Measurements from ENCODE around the gene DCHS2. TPM values are rescaled to one million over a fixed set of nuclear protein-coding genes. Genes with fewer than 3 reads are reported as not detected.

DCHS2 gene
- total and polyA plus RNA-seq, 2 experiments from 2014 or later, result 0.21 to 7.6 TPM

DNA sequence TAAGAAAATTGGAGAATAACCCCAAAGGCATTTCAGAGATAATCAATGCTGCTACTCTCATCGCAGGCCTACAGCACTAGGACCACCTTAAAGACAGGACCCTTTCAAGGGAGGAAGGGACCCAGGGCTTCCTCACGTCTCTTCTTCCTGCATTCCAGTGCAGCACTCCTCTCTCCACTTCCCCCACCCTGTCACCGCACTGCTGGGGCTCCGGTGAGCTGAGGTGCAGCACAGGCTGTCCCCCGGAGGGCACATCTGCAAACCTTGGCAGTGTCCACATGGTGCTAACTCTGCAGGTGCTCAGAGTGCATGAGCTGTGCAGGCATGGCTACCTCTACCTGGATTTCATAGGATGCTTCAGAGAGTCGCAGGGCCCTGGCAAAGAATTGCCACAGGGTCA lies 305.6 kb downstream of the DCHS2 start:
- peaks cover 25% of the 10 kb centered on the region for H3K4me1 Mint-ChIP-seq
- Histone ChIP-seq H3K79me2 (replicated peaks; ENCODE audit: insufficient read depth) (no peaks in the 10 kb centered on the region), H2AFZ (no peak overlapping the region), H3K4me3 (no peak overlapping the region), H3F3A (replicated peaks; ENCODE audit: low read depth) (no peaks in the 10 kb centered on the region), H4K20me1 (replicated peaks; ENCODE audit: insufficient read depth) (no peaks in the 10 kb centered on the region), H3K9me2 (ENCODE audit: insufficient read depth) (0 out of 2 replicates have a peak, but pooled peaks cover 8% of the 10 kb centered on the region), H3K4me2 (no peak overlapping the region), H3K36me3 (ENCODE audit: insufficient read depth) (no peaks in the 10 kb centered on the region; the same call in 1 of the 2 replicates), H3K4me1 (ENCODE audit: insufficient read depth) (peaks cover 15% of the 10 kb centered on the region), H3K27me3 (ENCODE audit: insufficient read depth) (no peaks in the 10 kb centered on the region), H3K27ac (ENCODE audit: low read depth) (no peak overlapping the region)
- no peaks in the 10 kb centered on the region; the same call in 2 of the 3 replicates for H3K9me3 Mint-ChIP-seq
- no peak overlapping the region for H3K4me3 Mint-ChIP-seq
- DNase-seq (ENCODE audit: low spot score) (no peak), ATAC-seq (no peak)
- H3K27me3 Mint-ChIP-seq (ENCODE audit: insufficient read depth, low read depth, poor library complexity), result peaks cover 5% of the 10 kb centered on the region
- H3K27ac Mint-ChIP-seq, result no peak overlapping the region
- TF ChIP-seq ZNF331 (CRISPR knock-in tag; IDR thresholded peaks at IDR 0.05; ENCODE audit: low read depth), result no peak
- no peaks in the 10 kb centered on the region for H3K36me3 Mint-ChIP-seq (ENCODE audit: low read depth)

DNA sequence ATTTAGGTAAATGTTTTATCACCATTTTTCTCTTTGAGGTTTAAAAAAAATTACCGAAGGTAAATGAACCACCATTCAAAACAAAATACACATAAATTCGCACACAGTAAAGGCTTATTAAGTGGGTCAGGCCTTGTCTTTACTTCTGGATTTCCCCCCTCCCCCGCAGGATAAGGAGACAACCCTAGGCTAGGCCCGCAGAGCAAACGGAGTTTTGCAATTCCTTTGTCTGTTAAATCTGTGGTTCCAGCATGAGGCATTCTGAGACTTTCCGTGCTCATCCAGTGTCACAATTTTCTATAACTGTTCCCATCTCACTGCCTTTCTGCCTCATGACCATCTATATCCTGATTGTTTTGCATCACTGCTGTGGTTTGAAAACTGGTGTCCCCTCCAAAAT lies 307.4 kb downstream of the DCHS2 start:
- H3K4me3 ChIP-seq, result no peak overlapping the region
- peak; percentile 13 for DNase-seq (ENCODE audit: low spot score)
- H3K27me3 Mint-ChIP-seq (ENCODE audit: insufficient read depth, low read depth, poor library complexity), result peaks cover 7% of the 10 kb centered on the region
- H3K4me2 ChIP-seq, result peak overlapping the region; percentile 49
- peak overlapping the region; percentile 89 for H2AFZ ChIP-seq
- TF ChIP-seq POLR2AphosphoS5 (IDR thresholded peaks at IDR 0.05; ENCODE audit: low read depth), result no peak
- TF ChIP-seq, protein P1, sequence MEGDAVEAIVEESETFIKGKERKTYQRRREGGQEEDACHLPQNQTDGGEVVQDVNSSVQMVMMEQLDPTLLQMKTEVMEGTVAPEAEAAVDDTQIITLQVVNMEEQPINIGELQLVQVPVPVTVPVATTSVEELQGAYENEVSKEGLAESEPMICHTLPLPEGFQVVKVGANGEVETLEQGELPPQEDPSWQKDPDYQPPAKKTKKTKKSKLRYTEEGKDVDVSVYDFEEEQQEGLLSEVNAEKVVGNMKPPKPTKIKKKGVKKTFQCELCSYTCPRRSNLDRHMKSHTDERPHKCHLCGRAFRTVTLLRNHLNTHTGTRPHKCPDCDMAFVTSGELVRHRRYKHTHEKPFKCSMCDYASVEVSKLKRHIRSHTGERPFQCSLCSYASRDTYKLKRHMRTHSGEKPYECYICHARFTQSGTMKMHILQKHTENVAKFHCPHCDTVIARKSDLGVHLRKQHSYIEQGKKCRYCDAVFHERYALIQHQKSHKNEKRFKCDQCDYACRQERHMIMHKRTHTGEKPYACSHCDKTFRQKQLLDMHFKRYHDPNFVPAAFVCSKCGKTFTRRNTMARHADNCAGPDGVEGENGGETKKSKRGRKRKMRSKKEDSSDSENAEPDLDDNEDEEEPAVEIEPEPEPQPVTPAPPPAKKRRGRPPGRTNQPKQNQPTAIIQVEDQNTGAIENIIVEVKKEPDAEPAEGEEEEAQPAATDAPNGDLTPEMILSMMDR (conservative IDR thresholded peaks at IDR 0.05; ENCODE audit: low read depth in 2 of 2), result no peak
- TF ChIP-seq ZNF114 (CRISPR knock-in tag; IDR thresholded peaks at IDR 0.05), result no peak
- TF ChIP-seq NANOG (IDR thresholded peaks at IDR 0.05; ENCODE audit: borderline replicate concordance), result no peak
- H3K27ac Mint-ChIP-seq, result no peak overlapping the region; the same call in 1 of the 2 replicates
- H4K20me1 ChIP-seq (replicated peaks; ENCODE audit: insufficient read depth), result no peaks in the 10 kb centered on the region
- peaks cover 27% of the 10 kb centered on the region for H3K4me1 Mint-ChIP-seq
- peaks cover 15% of the 10 kb centered on the region for H3K4me1 ChIP-seq (ENCODE audit: insufficient read depth)
- H3K27me3 ChIP-seq (ENCODE audit: insufficient read depth), result no peaks in the 10 kb centered on the region
- ATAC-seq, result peak; percentile 59
- H3K4me3 Mint-ChIP-seq, result no peak overlapping the region
- no peaks in the 10 kb centered on the region for H3K36me3 Mint-ChIP-seq (ENCODE audit: low read depth)
- no peaks in the 10 kb centered on the region for H3F3A ChIP-seq (replicated peaks; ENCODE audit: low read depth)
- no peaks in the 10 kb centered on the region for H3K79me2 ChIP-seq (replicated peaks; ENCODE audit: insufficient read depth)
- no peaks in the 10 kb centered on the region; the same call in 1 of the 2 replicates for H3K36me3 ChIP-seq (ENCODE audit: insufficient read depth)
- no peaks in the 10 kb centered on the region; the same call in 2 of the 3 replicates for H3K9me3 Mint-ChIP-seq
- no peak overlapping the region for H3K27ac ChIP-seq (ENCODE audit: low read depth)
- 0 out of 2 replicates have a peak, but pooled peaks cover 8% of the 10 kb centered on the region for H3K9me2 ChIP-seq (ENCODE audit: insufficient read depth)

DNA sequence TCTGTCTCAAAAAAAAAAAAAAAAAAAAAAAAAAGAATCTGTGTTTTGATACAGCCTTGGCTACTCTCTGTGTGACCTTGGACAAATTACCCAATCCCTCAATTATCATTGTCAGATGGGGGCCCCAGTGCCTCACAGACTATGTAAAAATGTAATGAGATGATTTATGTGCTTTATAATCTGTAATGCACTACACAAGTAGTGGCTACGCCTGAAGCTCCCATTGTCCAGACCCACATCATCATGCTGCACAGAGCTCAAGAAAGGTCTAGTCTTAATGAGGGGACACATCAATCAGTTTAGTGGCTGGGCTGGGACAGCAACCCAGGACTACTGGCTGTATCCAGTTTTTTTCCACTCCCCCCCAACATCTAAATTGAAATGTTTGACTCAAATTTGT lies 308.3 kb downstream of the DCHS2 start:
- H3K27me3 Mint-ChIP-seq (ENCODE audit: insufficient read depth, low read depth, poor library complexity), result peaks cover 7% of the 10 kb centered on the region
- no peak overlapping the region for H3K4me3 Mint-ChIP-seq
- TF ChIP-seq JUNB (IDR thresholded peaks at IDR 0.05; ENCODE audit: unreplicated experiment) (no peak), ZNF331 (CRISPR knock-in tag; IDR thresholded peaks at IDR 0.05; ENCODE audit: low read depth) (no peak)
- TF ChIP-seq, protein P1 (conservative IDR thresholded peaks at IDR 0.05; ENCODE audit: low read depth in 2 of 2), result no peak
- TF ChIP-seq, protein P2, sequence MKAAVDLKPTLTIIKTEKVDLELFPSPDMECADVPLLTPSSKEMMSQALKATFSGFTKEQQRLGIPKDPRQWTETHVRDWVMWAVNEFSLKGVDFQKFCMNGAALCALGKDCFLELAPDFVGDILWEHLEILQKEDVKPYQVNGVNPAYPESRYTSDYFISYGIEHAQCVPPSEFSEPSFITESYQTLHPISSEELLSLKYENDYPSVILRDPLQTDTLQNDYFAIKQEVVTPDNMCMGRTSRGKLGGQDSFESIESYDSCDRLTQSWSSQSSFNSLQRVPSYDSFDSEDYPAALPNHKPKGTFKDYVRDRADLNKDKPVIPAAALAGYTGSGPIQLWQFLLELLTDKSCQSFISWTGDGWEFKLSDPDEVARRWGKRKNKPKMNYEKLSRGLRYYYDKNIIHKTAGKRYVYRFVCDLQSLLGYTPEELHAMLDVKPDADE (IDR thresholded peaks at IDR 0.05), result no peak
- TF ChIP-seq, protein P3, sequence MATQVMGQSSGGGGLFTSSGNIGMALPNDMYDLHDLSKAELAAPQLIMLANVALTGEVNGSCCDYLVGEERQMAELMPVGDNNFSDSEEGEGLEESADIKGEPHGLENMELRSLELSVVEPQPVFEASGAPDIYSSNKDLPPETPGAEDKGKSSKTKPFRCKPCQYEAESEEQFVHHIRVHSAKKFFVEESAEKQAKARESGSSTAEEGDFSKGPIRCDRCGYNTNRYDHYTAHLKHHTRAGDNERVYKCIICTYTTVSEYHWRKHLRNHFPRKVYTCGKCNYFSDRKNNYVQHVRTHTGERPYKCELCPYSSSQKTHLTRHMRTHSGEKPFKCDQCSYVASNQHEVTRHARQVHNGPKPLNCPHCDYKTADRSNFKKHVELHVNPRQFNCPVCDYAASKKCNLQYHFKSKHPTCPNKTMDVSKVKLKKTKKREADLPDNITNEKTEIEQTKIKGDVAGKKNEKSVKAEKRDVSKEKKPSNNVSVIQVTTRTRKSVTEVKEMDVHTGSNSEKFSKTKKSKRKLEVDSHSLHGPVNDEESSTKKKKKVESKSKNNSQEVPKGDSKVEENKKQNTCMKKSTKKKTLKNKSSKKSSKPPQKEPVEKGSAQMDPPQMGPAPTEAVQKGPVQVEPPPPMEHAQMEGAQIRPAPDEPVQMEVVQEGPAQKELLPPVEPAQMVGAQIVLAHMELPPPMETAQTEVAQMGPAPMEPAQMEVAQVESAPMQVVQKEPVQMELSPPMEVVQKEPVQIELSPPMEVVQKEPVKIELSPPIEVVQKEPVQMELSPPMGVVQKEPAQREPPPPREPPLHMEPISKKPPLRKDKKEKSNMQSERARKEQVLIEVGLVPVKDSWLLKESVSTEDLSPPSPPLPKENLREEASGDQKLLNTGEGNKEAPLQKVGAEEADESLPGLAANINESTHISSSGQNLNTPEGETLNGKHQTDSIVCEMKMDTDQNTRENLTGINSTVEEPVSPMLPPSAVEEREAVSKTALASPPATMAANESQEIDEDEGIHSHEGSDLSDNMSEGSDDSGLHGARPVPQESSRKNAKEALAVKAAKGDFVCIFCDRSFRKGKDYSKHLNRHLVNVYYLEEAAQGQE (IDR thresholded peaks at IDR 0.05; ENCODE audit: unreplicated experiment), result no peak

More for the DNA sequence above, 308.3 kb downstream of the DCHS2 start:
- Mint-ChIP-seq H3K27ac (no peak overlapping the region), H3K36me3 (ENCODE audit: low read depth) (no peaks in the 10 kb centered on the region), H3K4me1 (peaks cover 27% of the 10 kb centered on the region), H3K9me3 (no peaks in the 10 kb centered on the region; the same call in 2 of the 3 replicates)
- Histone ChIP-seq H3K4me1 (ENCODE audit: insufficient read depth) (peaks cover 15% of the 10 kb centered on the region), H3F3A (replicated peaks; ENCODE audit: low read depth) (no peaks in the 10 kb centered on the region), H3K27me3 (ENCODE audit: insufficient read depth) (no peaks in the 10 kb centered on the region), H4K20me1 (replicated peaks; ENCODE audit: insufficient read depth) (no peaks in the 10 kb centered on the region), H3K79me2 (replicated peaks; ENCODE audit: insufficient read depth) (no peaks in the 10 kb centered on the region), H3K4me3 (no peak overlapping the region), H2AFZ (no peak overlapping the region; the same call in 1 of the 2 replicates), H3K9me2 (ENCODE audit: insufficient read depth) (peaks cover 8% of the 10 kb centered on the region; the same call in 1 of the 2 replicates), H3K36me3 (ENCODE audit: insufficient read depth) (no peaks in the 10 kb centered on the region; the same call in 1 of the 2 replicates), H3K27ac (ENCODE audit: low read depth) (no peak overlapping the region), H3K4me2 (no peak overlapping the region)
- ATAC-seq (no peak), DNase-seq (ENCODE audit: low spot score) (no peak)

Data from GM23338 (cell line).